Stimulated activated CD8-positive, alpha-beta memory T cell treated with anti-CD3 and anti-CD28 coated beads, Interleukin-12 subunit alpha, Interleukin-12 subunit beta, amount 100 ng/mL, for 24 hours (primary cell): ENCODE results near the gene HAND2.

ENCODE experiments used
- DNase-seq: peaks from one replicate; pipeline ENCODE4 v3.0.0-alpha.2; 2020; ENCODE audit errors: extremely low read depth

HAND2 gene

GRCh38 chr4:173529477-173530325 is at the start of gene HAND2:
Gene HAND2 (minus strand): TSS chr4:173530229. CDS start chr4:173529289, 940 bp downstream.
- DNase-seq: no peak

- no peak for DNase-seq
These were observed 48.9 kb upstream of the HAND2 start for GRCh38 chr4:173578956-173579355.

- DNase-seq: no peak
These were observed 47.9 kb upstream of the HAND2 start for GRCh38 chr4:173577963-173578362.

GRCh38 chr4:173575482-173576152 is 45.6 kb upstream of the HAND2 start:
- DNase-seq: no peak

GRCh38 chr4:173573725-173574124 is 43.7 kb upstream of the HAND2 start:
- no peak for DNase-seq

GRCh38 chr4:173573286-173573685 is 43.3 kb upstream of the HAND2 start:
- no peak for DNase-seq

GRCh38 chr4:173572493-173573129 is 42.6 kb upstream of the HAND2 start:
- DNase-seq: no peak

GRCh38 chr4:173571620-173572019 is 41.6 kb upstream of the HAND2 start:
- DNase-seq: no peak

GRCh38 chr4:173565281-173565680 is 35.3 kb upstream of the HAND2 start:
- DNase-seq: no peak

- no peak for DNase-seq
These were observed 34.4 kb upstream of the HAND2 start for GRCh38 chr4:173564461-173564860.

- DNase-seq: no peak
These were observed 30.9 kb upstream of the HAND2 start for GRCh38 chr4:173560896-173561295.

- DNase-seq: no peak
These were observed 26.5 kb upstream of the HAND2 start for GRCh38 chr4:173556398-173557131.

- DNase-seq: no peak
These were observed 17.9 kb upstream of the HAND2 start for GRCh38 chr4:173547889-173548288.

- DNase-seq: no peak
These were observed 16.7 kb upstream of the HAND2 start for GRCh38 chr4:173546776-173547175.

- no peak for DNase-seq
These were observed 15.4 kb upstream of the HAND2 start for GRCh38 chr4:173545440-173545839.

GRCh38 chr4:173543266-173543665 is 13.2 kb upstream of the HAND2 start:
- no peak for DNase-seq

- DNase-seq: no peak
These were observed 10.0 kb upstream of the HAND2 start for GRCh38 chr4:173539986-173540385.

- no peak for DNase-seq
These were observed 8.9 kb upstream of the HAND2 start for GRCh38 chr4:173538909-173539445.

GRCh38 chr4:173538148-173538908 is 8.3 kb upstream of the HAND2 start:
- DNase-seq: no peak

- no peak for DNase-seq
These were observed 7.7 kb upstream of the HAND2 start for GRCh38 chr4:173537613-173538147.
